ENCODE measurements around the gene RERE.

RERE gene

GRCh38 chr1:8800416-8800815 is 17.0 kb downstream of the RERE start:
- no peak for DNase-seq (ENCODE audit: low read depth)
- no peak for TF ChIP-seq CTCF (IDR thresholded peaks at IDR 0.05; ENCODE audit: low read length, missing control alignments)
- H3K4me3 ChIP-seq (replicated peaks; ENCODE audit: low read depth, low read length) = no peak overlapping the region

- DNase-seq (ENCODE audit: low read depth) = peak; percentile 29
- no peak for TF ChIP-seq CTCF (IDR thresholded peaks at IDR 0.05; ENCODE audit: low read length, missing control alignments)
- no peak overlapping the region for H3K4me3 ChIP-seq (replicated peaks; ENCODE audit: low read depth, low read length)
Observed at GRCh38 chr1:8797216-8797615, 20.2 kb downstream of the RERE start.

GRCh38 chr1:8796812-8797211 is 20.6 kb downstream of the RERE start:
- no peak for DNase-seq (ENCODE audit: low read depth)
- no peak for TF ChIP-seq CTCF (IDR thresholded peaks at IDR 0.05; ENCODE audit: low read length, missing control alignments)
- no peak overlapping the region for H3K4me3 ChIP-seq (replicated peaks; ENCODE audit: low read depth, low read length)

- H3K4me3 ChIP-seq (replicated peaks; ENCODE audit: low read depth, low read length) = no peak overlapping the region
- TF ChIP-seq CTCF (IDR thresholded peaks at IDR 0.05; ENCODE audit: low read length, missing control alignments) = no peak
- no peak for DNase-seq (ENCODE audit: low read depth)
Observed at GRCh38 chr1:8794605-8795004, 22.8 kb downstream of the RERE start.

- H3K4me3 ChIP-seq (replicated peaks; ENCODE audit: low read depth, low read length) = no peak overlapping the region
- TF ChIP-seq CTCF (IDR thresholded peaks at IDR 0.05; ENCODE audit: low read length, missing control alignments) = no peak
- no peak for DNase-seq (ENCODE audit: low read depth)
Observed at GRCh38 chr1:8791819-8792218, 25.6 kb downstream of the RERE start.

- no peak overlapping the region for H3K4me3 ChIP-seq (replicated peaks; ENCODE audit: low read depth, low read length)
- no peak for TF ChIP-seq CTCF (IDR thresholded peaks at IDR 0.05; ENCODE audit: low read length, missing control alignments)
- DNase-seq (ENCODE audit: low read depth) = no peak
Observed at GRCh38 chr1:8790987-8791386, 26.5 kb downstream of the RERE start.

- no peak for DNase-seq (ENCODE audit: low read depth)
- no peak for TF ChIP-seq CTCF (IDR thresholded peaks at IDR 0.05; ENCODE audit: low read length, missing control alignments)
- no peak overlapping the region for H3K4me3 ChIP-seq (replicated peaks; ENCODE audit: low read depth, low read length)
Observed at GRCh38 chr1:8790478-8790877, 27.0 kb downstream of the RERE start.
